Brain microvascular endothelial cell (primary cell): ENCODE measurements around the gene FAM32A.

Source experiments
- DNase-seq: peaks from one replicate; pipeline ENCODE4 v3.0.0-alpha.2; 2020
- H3K27ac ChIP-seq: fragments of 250-450 bp; sonication (Bioruptor Pico); 2 replicates; pipeline ENCODE4 v1.5.1; 2020; ENCODE audit warnings: mild to moderate bottlenecking, moderate library complexity
- H3K27me3 ChIP-seq: fragments of 250-450 bp; sonication (Bioruptor Pico); replicated peaks from 2 replicates; pipeline ENCODE4 v1.5.1; 2020; ENCODE audit warnings: mild to moderate bottlenecking
- H3K36me3 ChIP-seq: fragments of 250-450 bp; sonication (Bioruptor Pico); replicated peaks from 2 replicates; pipeline ENCODE4 v1.5.1; 2020; ENCODE audit warnings: mild to moderate bottlenecking
- H3K4me3 ChIP-seq: 2 replicates; pipeline ENCODE4 v1.5.1; 2011; ENCODE audit warnings: low read depth, mild to moderate bottlenecking, control low read depth, low read length, moderate library complexity
- CTCF ChIP-seq: IDR thresholded peaks from 2 replicates; pipeline ENCODE4 v1.5.1; 2011; ENCODE audit warnings: low read depth, mild to moderate bottlenecking, moderate library complexity, low read length, control low read depth, inconsistent platforms; ENCODE audit errors: missing control alignments
- in situ Hi-C: cut with HindIII; loops from 2 replicates; pipeline ENCODE4 v1.10.0; 2017; ENCODE audit warnings: low sequenced_read_pairs, low pct_ligation_motif_present

FAM32A gene

GRCh38 chr19:16205205-16206045, 20.2 kb downstream of the FAM32A start:
- Histone ChIP-seq H3K36me3 (peaks cover 74% of the 10 kb centered on the region), H3K27ac (no peak overlapping the region), H3K27me3 (no peaks in the 10 kb centered on the region), H3K4me3 (no peak overlapping the region)
- DNase-seq, result no peak
- TF ChIP-seq CTCF, result no peak
- in situ Hi-C loops, result no loop called here

GRCh38 chr19:16206046-16206605, 20.9 kb downstream of the FAM32A start:
- no peak for TF ChIP-seq CTCF
- H3K36me3 ChIP-seq, result peaks cover 75% of the 10 kb centered on the region
- in situ Hi-C loops, result no loop called here

GRCh38 chr19:16206637-16207036, 21.4 kb downstream of the FAM32A start:
- H3K27me3 ChIP-seq, result no peaks in the 10 kb centered on the region
- no peak for TF ChIP-seq CTCF
- in situ Hi-C loops, result no loop called here
- DNase-seq, result no peak
- H3K4me3 ChIP-seq, result no peak overlapping the region
- H3K27ac ChIP-seq, result no peak overlapping the region
- peaks cover 80% of the 10 kb centered on the region for H3K36me3 ChIP-seq

More at GRCh38 chr19:16206046-16206605, 20.9 kb downstream of the FAM32A start:
- Histone ChIP-seq H3K27me3 (no peaks in the 10 kb centered on the region), H3K27ac (no peak overlapping the region), H3K4me3 (no peak overlapping the region)
- DNase-seq, result no peak

GRCh38 chr19:16207063-16207462, 21.9 kb downstream of the FAM32A start:
- Histone ChIP-seq H3K36me3 (peaks cover 82% of the 10 kb centered on the region), H3K27ac (no peak overlapping the region), H3K4me3 (no peak overlapping the region), H3K27me3 (no peaks in the 10 kb centered on the region)
- no peak for DNase-seq
- no peak for TF ChIP-seq CTCF
- in situ Hi-C loops, result no loop called here

GRCh38 chr19:16207490-16208025, 22.3 kb downstream of the FAM32A start:
- TF ChIP-seq CTCF, result no peak
- in situ Hi-C loops, result no loop called here
- peaks cover 82% of the 10 kb centered on the region for H3K36me3 ChIP-seq

More at GRCh38 chr19:16207490-16208025, 22.3 kb downstream of the FAM32A start:
- H3K4me3 ChIP-seq, result no peak overlapping the region
- H3K27me3 ChIP-seq, result no peaks in the 10 kb centered on the region
- H3K27ac ChIP-seq, result no peak overlapping the region
- no peak for DNase-seq
